Central memory CD8-positive, alpha-beta T cell (primary cell): ENCODE data around the gene GAS2L2.
"Not testable (repeated sequence)": the region's sequence is repeated elsewhere in the genome, so short reads cannot be mapped to it uniquely, and the experiment has no call there.

Source experiments
- ATAC-seq: fragments of 150-1000 bp; cut with Tn5 transposase; replicated peaks from 2 replicates; pipeline ENCODE4 v1.10.0; 2022; ENCODE audit warnings: mild to moderate bottlenecking, moderate FRiP score, moderate number of reproducible peaks; ENCODE audit not compliant: poor library complexity, severe bottlenecking; ENCODE audit errors: extremely low read depth
- DNase-seq, 2 donors: peaks; one replicate each; pipeline ENCODE4 v3.0.0; 2021; ENCODE audit warnings: low spot score in 2 of 2
- H3K27ac Mint-ChIP-seq: one replicate; pipeline ENCODE4 v1.8.0; 2022; ENCODE audit warnings: low read depth, mild to moderate bottlenecking, moderate library complexity, mixed read lengths
- H3K27me3 Mint-ChIP-seq: one replicate; pipeline ENCODE4 v1.8.0; 2022; ENCODE audit warnings: mixed read lengths
- H3K36me3 Mint-ChIP-seq: one replicate; pipeline ENCODE4 v1.8.0; 2022; ENCODE audit warnings: mild to moderate bottlenecking, moderate library complexity, mixed read lengths; ENCODE audit not compliant: insufficient read depth
- H3K4me1 Mint-ChIP-seq: one replicate; pipeline ENCODE4 v1.8.0; 2022; ENCODE audit warnings: mixed read lengths
- H3K4me3 Mint-ChIP-seq: one replicate; pipeline ENCODE4 v1.8.0; 2022; ENCODE audit warnings: mild to moderate bottlenecking, moderate library complexity, mixed read lengths
- H3K9me3 Mint-ChIP-seq: one replicate; pipeline ENCODE4 v1.8.0; 2022; ENCODE audit warnings: mixed read lengths

GAS2L2 gene

GRCh38 chr17:35708951-35709350 is 44.1 kb downstream of the GAS2L2 start:
- ATAC-seq = no peak
- Mint-ChIP-seq H3K9me3 (no peaks in the 10 kb centered on the region), H3K4me1 (peaks cover 15% of the 10 kb centered on the region), H3K27ac (no peak overlapping the region), H3K4me3 (no peak overlapping the region), H3K36me3 (peaks cover 28% of the 10 kb centered on the region), H3K27me3 (no peaks in the 10 kb centered on the region)
- DNase-seq = no peak

GRCh38 chr17:35708149-35708548 is 44.9 kb downstream of the GAS2L2 start:
- H3K4me3 Mint-ChIP-seq = no peak overlapping the region
- H3K9me3 Mint-ChIP-seq = no peaks in the 10 kb centered on the region
- H3K36me3 Mint-ChIP-seq = peaks cover 31% of the 10 kb centered on the region
- no peak overlapping the region for H3K27ac Mint-ChIP-seq
- ATAC-seq = no peak
- H3K4me1 Mint-ChIP-seq = peaks cover 15% of the 10 kb centered on the region
- no peaks in the 10 kb centered on the region for H3K27me3 Mint-ChIP-seq
- no peak for DNase-seq

GRCh38 chr17:35705705-35706104 is 47.3 kb downstream of the GAS2L2 start:
- peaks cover 32% of the 10 kb centered on the region for H3K36me3 Mint-ChIP-seq
- H3K4me1 Mint-ChIP-seq = peaks cover 22% of the 10 kb centered on the region
- peaks cover 5% of the 10 kb centered on the region for H3K9me3 Mint-ChIP-seq
- H3K27ac Mint-ChIP-seq = no peak overlapping the region
- no peaks in the 10 kb centered on the region for H3K27me3 Mint-ChIP-seq
- no peak for DNase-seq
- no peak for ATAC-seq
- H3K4me3 Mint-ChIP-seq = no peak overlapping the region

- Mint-ChIP-seq H3K36me3 (peaks cover 28% of the 10 kb centered on the region), H3K4me1 (peaks cover 22% of the 10 kb centered on the region)
These were observed 47.8 kb downstream of the GAS2L2 start for GRCh38 chr17:35705230-35705629.

GRCh38 chr17:35703308-35703707 is 49.7 kb downstream of the GAS2L2 start:
- H3K9me3 Mint-ChIP-seq, H3K27me3 Mint-ChIP-seq, H3K27ac Mint-ChIP-seq, H3K4me3 Mint-ChIP-seq, ATAC-seq, DNase-seq: not testable (repeated sequence)
- Mint-ChIP-seq H3K36me3 (peaks cover 22% of the 10 kb centered on the region), H3K4me1 (peaks cover 22% of the 10 kb centered on the region)

More at GRCh38 chr17:35705230-35705629, 47.8 kb downstream of the GAS2L2 start:
- no peaks in the 10 kb centered on the region for H3K27me3 Mint-ChIP-seq
- DNase-seq = no peak
- H3K27ac Mint-ChIP-seq = no peak overlapping the region
- no peak for ATAC-seq
- peaks cover 5% of the 10 kb centered on the region for H3K9me3 Mint-ChIP-seq
- no peak overlapping the region for H3K4me3 Mint-ChIP-seq

GRCh38 chr17:35701491-35701890 is 51.5 kb downstream of the GAS2L2 start:
- H3K4me1 Mint-ChIP-seq = peaks cover 22% of the 10 kb centered on the region
- H3K27ac Mint-ChIP-seq = no peak overlapping the region
- no peak for DNase-seq
- no peak overlapping the region for H3K4me3 Mint-ChIP-seq
- peaks cover 25% of the 10 kb centered on the region for H3K36me3 Mint-ChIP-seq
- H3K27me3 Mint-ChIP-seq = no peaks in the 10 kb centered on the region
- ATAC-seq = no peak
- H3K9me3 Mint-ChIP-seq = peaks cover 5% of the 10 kb centered on the region

GRCh38 chr17:35700150-35700549 is 52.9 kb downstream of the GAS2L2 start:
- Mint-ChIP-seq H3K9me3 (peaks cover 5% of the 10 kb centered on the region), H3K36me3 (peaks cover 30% of the 10 kb centered on the region), H3K4me1 (peaks cover 13% of the 10 kb centered on the region), H3K27ac (no peak overlapping the region), H3K27me3 (no peaks in the 10 kb centered on the region), H3K4me3 (no peak overlapping the region)
- ATAC-seq = no peak
- DNase-seq = no peak

GRCh38 chr17:35698800-35699199 is 54.2 kb downstream of the GAS2L2 start:
- peaks cover 13% of the 10 kb centered on the region for H3K4me1 Mint-ChIP-seq
- ATAC-seq (no peak), DNase-seq (no peak)
- no peak overlapping the region for H3K4me3 Mint-ChIP-seq
- no peaks in the 10 kb centered on the region for H3K27me3 Mint-ChIP-seq
- H3K9me3 Mint-ChIP-seq = peaks cover 5% of the 10 kb centered on the region
- H3K27ac Mint-ChIP-seq = no peak overlapping the region
- peaks cover 39% of the 10 kb centered on the region for H3K36me3 Mint-ChIP-seq

- Mint-ChIP-seq H3K27ac (no peak overlapping the region), H3K4me1 (no peaks in the 10 kb centered on the region), H3K4me3 (no peak overlapping the region), H3K27me3 (no peaks in the 10 kb centered on the region), H3K36me3 (peaks cover 43% of the 10 kb centered on the region), H3K9me3 (no peaks in the 10 kb centered on the region)
- ATAC-seq (no peak), DNase-seq (no peak)
These were observed 57.4 kb downstream of the GAS2L2 start for GRCh38 chr17:35695613-35696012.

- Mint-ChIP-seq H3K27me3 (no peaks in the 10 kb centered on the region), H3K4me3 (no peak overlapping the region), H3K9me3 (no peaks in the 10 kb centered on the region), H3K27ac (no peak overlapping the region), H3K4me1 (peaks cover 6% of the 10 kb centered on the region), H3K36me3 (peaks cover 48% of the 10 kb centered on the region)
- ATAC-seq (no peak), DNase-seq (no peak)
These were observed 58.1 kb downstream of the GAS2L2 start for GRCh38 chr17:35694906-35695305.
